ENCODE results near the gene NAXD.
"Not testable (repeated sequence)": the region's sequence is repeated elsewhere in the genome, so short reads cannot be mapped to it uniquely, and the experiment has no call there.

Gene NAXD

GRCh38 chr13:110628477-110628793 is 13.1 kb downstream of the NAXD start:
- Histone ChIP-seq H3K27ac (no peak overlapping the region), H3K4me3 (no peak overlapping the region)
- TF ChIP-seq CTCF (IDR thresholded peaks at IDR 0.05) = no peak
- DNase-seq (ENCODE audit: low spot score) = no peak

GRCh38 chr13:110628952-110629701 is 13.8 kb downstream of the NAXD start:
- no peak for DNase-seq (ENCODE audit: low spot score)
- no peak for TF ChIP-seq CTCF (IDR thresholded peaks at IDR 0.05)
- H3K27ac ChIP-seq = no peak overlapping the region
- no peak overlapping the region for H3K4me3 ChIP-seq

GRCh38 chr13:110629735-110630134 is 14.4 kb downstream of the NAXD start:
- Histone ChIP-seq H3K4me3 (no peak overlapping the region), H3K27ac (no peak overlapping the region)
- DNase-seq (ENCODE audit: low spot score) = no peak
- TF ChIP-seq CTCF (IDR thresholded peaks at IDR 0.05) = no peak

GRCh38 chr13:110630566-110631119 is 15.3 kb downstream of the NAXD start:
- TF ChIP-seq CTCF (IDR thresholded peaks at IDR 0.05) = no peak
- no peak for DNase-seq (ENCODE audit: low spot score)
- H3K27ac ChIP-seq = no peak overlapping the region
- H3K4me3 ChIP-seq = no peak overlapping the region

GRCh38 chr13:110632255-110632654 is 16.9 kb downstream of the NAXD start:
- not testable (repeated sequence) for H3K27ac ChIP-seq; DNase-seq (ENCODE audit: low spot score); H3K4me3 ChIP-seq

- Histone ChIP-seq H3K4me3 (no peak overlapping the region), H3K27ac (no peak overlapping the region)
- no peak for TF ChIP-seq CTCF (IDR thresholded peaks at IDR 0.05)
- DNase-seq (ENCODE audit: low spot score) = no peak
Measured at GRCh38 chr13:110633776-110634175, 18.4 kb downstream of the NAXD start.

- TF ChIP-seq CTCF (IDR thresholded peaks at IDR 0.05) = no peak
- no peak overlapping the region for H3K4me3 ChIP-seq
- DNase-seq (ENCODE audit: low spot score) = no peak
- H3K27ac ChIP-seq = no peak overlapping the region
Measured at GRCh38 chr13:110634558-110634957, 19.2 kb downstream of the NAXD start.
